GM13976 (cell line): ENCODE measurements around the gene TEKTIP1.
"Not testable (repeated sequence)": the region's sequence is repeated elsewhere in the genome, so short reads cannot be mapped to it uniquely, and the experiment has no call there.

Experiments used
- DNase-seq: peaks from one replicate; pipeline ENCODE4 v3.0.0; 2012; ENCODE audit warnings: low spot score
- in situ Hi-C: fragments of 300-500 bp; cut with MboI; formaldehyde crosslinking; loops from one replicate; pipeline ENCODE4 v1.12.0; 2022; ENCODE audit warnings: low sequenced_read_pairs, mixed read lengths, inconsistent platforms; ENCODE audit not compliant: unreplicated experiment
- TF ChIP-seq, protein P1 (sequence below): IDR thresholded peaks from 2 replicates; pipeline ENCODE4 v1.5.1; 2012; ENCODE audit warnings: borderline replicate concordance, mild to moderate bottlenecking; ENCODE audit not compliant: insufficient read depth; ENCODE audit errors: extremely low read depth, missing control alignments, control extremely low read depth

Gene TEKTIP1

DNA sequence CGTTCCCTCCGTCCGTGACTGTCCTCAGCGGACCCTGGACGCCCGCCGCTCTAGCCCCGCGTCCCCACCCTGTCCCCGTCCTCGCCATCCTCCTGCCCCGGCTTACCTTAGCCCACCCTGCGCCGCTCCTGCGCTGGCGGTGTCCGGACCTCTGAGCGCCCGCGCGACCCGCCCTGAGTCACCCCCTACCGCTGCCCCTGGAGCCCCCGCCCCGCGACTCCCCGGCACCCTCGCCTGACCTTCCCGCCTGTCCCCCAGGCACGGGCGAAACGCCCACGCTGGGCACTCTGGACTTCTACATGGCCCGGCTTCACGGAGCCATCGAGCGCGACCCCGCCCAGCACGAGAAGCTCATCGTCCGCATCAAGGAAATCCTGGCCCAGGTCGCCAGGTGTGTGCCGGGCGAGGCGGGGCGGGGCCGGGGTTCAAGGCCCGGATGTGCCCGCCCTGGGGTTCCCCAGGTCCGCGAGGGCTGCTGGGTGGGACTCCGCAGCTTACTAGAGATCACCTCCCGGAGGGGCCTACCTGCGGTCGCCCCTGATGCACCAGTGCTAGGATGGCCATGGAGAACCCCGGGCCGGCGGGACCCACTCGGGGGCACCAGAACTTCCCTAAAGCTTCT is 38.9 kb downstream of the TEKTIP1 start:
- no peak for DNase-seq
- in situ Hi-C loops: no loop called here

DNA sequence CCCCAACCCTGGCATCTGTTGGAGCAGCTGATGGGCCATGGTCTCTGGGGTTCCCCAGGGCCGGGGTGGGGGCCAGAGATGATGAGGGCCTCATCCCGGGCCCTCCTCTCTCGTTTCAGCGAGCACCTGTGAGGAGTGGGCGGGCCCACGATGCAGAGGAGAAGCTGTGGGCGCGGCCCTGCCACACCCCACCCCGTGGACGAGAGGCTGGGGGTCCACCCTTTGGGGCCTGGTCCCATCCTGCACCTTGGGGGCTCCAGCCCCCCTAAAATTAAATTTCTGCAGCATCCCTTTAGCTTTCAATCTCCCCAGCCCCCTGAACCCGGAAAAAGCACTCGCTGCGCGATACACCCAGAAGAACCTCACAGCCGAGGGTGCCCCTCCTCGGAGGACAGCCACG is 39.4 kb downstream of the TEKTIP1 start:
- no peak for DNase-seq
- in situ Hi-C loops: no loop called here
- TF ChIP-seq, protein P1, sequence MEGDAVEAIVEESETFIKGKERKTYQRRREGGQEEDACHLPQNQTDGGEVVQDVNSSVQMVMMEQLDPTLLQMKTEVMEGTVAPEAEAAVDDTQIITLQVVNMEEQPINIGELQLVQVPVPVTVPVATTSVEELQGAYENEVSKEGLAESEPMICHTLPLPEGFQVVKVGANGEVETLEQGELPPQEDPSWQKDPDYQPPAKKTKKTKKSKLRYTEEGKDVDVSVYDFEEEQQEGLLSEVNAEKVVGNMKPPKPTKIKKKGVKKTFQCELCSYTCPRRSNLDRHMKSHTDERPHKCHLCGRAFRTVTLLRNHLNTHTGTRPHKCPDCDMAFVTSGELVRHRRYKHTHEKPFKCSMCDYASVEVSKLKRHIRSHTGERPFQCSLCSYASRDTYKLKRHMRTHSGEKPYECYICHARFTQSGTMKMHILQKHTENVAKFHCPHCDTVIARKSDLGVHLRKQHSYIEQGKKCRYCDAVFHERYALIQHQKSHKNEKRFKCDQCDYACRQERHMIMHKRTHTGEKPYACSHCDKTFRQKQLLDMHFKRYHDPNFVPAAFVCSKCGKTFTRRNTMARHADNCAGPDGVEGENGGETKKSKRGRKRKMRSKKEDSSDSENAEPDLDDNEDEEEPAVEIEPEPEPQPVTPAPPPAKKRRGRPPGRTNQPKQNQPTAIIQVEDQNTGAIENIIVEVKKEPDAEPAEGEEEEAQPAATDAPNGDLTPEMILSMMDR: no peak

More for the DNA sequence above, 38.9 kb downstream of the TEKTIP1 start:
- TF ChIP-seq, protein P1: no peak

DNA sequence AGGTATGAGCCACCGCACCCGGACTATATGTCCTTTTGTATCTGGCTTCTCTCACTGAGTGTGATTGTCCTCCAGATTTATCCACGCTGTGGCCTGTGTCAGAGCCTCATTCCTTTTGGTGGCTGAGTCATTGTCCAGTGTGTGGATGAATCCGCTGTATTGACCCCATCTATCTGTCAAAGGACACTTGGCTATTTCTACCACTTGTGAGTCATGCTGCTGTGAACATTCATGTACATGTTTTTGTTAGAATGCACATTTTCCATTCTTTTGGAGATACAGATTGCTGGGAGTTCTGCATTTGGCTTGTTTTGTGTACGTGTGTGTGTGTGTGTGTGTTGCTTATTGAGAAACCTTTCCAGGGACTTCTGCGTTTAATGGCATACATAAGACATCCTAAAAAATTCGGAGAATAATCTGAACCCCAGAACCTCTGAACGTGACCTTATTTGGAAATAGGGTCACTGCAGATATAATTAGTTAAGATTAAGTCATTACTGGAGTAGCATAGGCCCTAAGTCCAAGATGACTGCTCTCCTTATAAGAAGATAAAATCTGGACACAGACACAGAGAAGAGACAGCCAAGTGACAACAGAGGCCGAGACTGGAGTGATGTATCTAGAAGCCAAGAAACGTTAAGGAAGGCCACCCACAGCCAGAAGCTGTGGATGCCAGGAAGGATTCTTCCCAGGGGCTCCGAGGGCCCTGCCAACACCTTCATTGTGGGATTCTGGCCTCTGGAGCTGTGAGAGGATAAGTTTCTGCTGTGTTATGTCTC is 41.4 kb downstream of the TEKTIP1 start:
- in situ Hi-C loops: no loop called here
- TF ChIP-seq, protein P1: no peak
- no peak for DNase-seq

DNA sequence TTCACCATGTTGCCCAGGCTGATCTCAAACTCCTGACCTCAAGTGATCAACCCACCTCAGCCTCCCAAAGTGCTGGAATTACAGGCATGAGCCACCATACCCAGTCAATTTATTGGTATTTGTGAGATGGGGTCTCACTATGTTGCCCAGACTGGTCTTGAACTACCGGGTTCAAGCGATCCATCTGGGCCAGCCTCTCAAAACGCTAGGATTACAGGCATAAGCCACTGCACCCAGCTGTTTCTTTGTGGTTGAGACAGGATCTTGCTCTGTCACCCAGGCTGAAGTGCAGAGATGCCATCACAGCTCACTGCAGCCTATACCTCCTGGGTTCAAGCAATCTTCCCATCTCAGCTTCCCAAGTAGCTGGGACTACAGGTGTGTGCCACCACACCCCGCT is 42.8 kb downstream of the TEKTIP1 start:
- in situ Hi-C loops, DNase-seq: not testable (repeated sequence)

DNA sequence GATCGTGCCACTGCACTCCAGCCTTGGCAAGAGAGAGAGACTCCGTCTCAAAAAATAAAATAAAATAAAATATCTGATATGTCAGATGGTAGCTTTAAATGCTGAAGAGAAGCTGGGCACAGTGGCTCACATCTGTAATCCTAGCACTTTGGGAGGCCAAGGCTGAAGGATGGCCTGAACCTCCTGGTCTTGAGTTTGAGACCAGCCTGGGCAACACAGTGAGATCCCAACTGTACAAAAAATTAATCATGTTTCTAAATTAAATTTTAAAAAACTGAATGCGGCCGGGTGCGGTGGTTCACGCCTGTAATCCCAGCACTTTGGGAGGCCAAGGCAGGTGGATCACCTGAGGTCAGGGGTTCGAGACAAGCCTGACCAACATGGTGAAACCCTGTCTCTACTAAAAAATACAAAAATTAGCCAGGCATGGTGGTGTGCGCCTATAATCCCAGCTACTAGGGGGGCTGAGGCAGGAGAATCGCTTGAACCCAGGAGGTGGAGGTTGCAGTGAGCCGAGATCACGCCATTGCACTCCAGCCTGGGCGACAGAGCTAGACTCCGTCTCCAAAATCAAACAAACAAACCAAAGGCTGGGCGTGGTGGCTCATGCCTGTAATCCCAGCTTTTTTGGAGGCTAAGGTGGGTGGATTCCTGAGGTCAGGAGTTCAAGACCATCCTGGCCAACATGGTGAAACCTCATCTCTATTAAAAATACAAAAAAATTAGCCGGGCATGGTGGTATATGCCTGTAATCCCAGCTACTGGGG is 45.2 kb downstream of the TEKTIP1 start:
- DNase-seq, in situ Hi-C loops: not testable (repeated sequence)

DNA sequence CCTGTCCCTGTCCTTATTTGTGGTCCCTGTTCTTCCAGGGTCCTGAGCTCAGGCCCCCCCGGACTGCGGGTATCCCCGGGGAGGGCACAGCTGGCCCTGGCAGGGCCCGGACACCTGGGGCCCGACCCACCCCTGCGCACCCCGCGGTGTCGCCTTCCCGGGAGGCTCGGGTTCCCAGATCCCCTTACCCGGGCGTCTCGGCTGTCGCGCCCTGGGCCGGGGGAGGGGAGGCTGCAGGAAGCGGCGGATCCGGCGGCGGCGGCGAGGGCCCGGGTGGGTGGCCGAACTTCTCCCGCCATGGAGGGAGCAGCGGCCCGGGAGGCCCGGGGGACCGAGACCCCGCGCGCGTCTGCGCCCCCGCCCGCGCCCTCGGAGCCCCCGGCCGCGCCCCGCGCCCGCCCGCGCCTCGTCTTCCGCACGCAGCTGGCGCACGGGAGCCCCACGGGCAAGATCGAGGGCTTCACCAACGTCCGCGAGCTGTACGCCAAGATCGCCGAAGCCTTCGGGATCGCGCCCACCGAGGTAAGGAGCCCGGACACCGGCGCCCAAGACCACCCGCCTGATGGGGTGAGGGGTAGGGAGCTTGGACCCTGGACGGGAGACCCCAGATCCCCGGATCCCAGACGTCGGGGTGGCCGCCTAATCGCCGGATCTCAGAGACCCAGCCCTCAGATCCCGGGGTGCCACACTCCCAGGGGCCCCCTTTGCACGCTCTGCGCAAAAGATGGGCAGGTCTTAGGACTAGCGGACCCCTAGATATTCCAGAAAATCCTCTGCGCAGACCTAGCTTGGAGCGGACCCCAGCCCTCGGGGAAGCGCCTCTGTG is 46.5 kb downstream of the TEKTIP1 start, which contains the start of gene GIPC3:
Gene GIPC3 (plus strand): TSS at position 178 of the 826 bp plus-strand sequence. CDS start 120 bp downstream, at position 298.
- no peak for DNase-seq
- TF ChIP-seq, protein P1: no peak
- in situ Hi-C loops: no loop called here

DNA sequence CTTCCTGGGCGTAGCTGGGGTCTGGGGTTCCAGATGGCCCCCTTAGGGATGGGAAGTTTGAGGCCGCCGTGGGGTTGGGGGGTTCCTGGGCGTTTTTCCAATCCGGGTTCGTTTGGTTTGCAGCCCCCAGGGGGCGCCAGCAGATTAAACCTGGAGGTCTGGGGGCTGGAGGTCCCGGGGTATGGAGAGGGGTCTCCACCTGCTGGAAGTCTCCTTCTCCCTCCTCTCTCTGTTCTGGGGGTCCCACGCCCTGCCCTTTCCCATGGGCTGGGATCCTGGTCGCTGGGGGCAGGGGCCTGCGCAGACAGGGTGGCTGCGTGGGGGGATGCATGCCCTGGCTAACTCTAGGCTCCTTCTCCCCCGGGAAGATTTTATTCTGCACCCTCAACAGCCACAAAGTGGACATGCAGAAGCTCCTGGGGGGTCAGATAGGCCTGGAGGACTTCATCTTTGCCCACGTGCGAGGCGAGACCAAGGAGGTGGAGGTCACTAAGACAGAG is 47.2 kb downstream of the TEKTIP1 start:
- in situ Hi-C loops: no loop called here
- TF ChIP-seq, protein P1: peak; percentile 38
- DNase-seq: peak; percentile 81
